Measurements from ENCODE around the gene MAF.

MAF gene

GRCh38 chr16:79589601-79590102 is 10.9 kb downstream of the MAF start:
- no peak for DNase-seq (ENCODE audit: low read depth, low spot score)

- DNase-seq (ENCODE audit: low read depth, low spot score) = no peak
These were observed 12.6 kb downstream of the MAF start for GRCh38 chr16:79587897-79588296.

GRCh38 chr16:79587296-79587695 is 13.2 kb downstream of the MAF start:
- no peak for DNase-seq (ENCODE audit: low read depth, low spot score)

GRCh38 chr16:79582789-79583188 is 17.7 kb downstream of the MAF start:
- no peak for DNase-seq (ENCODE audit: low read depth, low spot score)

- DNase-seq (ENCODE audit: low read depth, low spot score) = no peak
These were observed 19.9 kb downstream of the MAF start for GRCh38 chr16:79580453-79581191.

GRCh38 chr16:79576602-79577001 is 23.9 kb downstream of the MAF start:
- DNase-seq (ENCODE audit: low read depth, low spot score) = no peak

GRCh38 chr16:79573884-79574283 is 26.7 kb downstream of the MAF start:
- DNase-seq (ENCODE audit: low read depth, low spot score) = no peak

- no peak for DNase-seq (ENCODE audit: low read depth, low spot score)
These were observed 27.5 kb downstream of the MAF start for GRCh38 chr16:79573071-79573470.

GRCh38 chr16:79571903-79572535 is 28.5 kb downstream of the MAF start:
- no peak for DNase-seq (ENCODE audit: low read depth, low spot score)

GRCh38 chr16:79571065-79571902 is 29.3 kb downstream of the MAF start:
- no peak for DNase-seq (ENCODE audit: low read depth, low spot score)

- no peak for DNase-seq (ENCODE audit: low read depth, low spot score)
These were observed 35.8 kb downstream of the MAF start for GRCh38 chr16:79564671-79565107.

GRCh38 chr16:79563921-79564320 is 36.6 kb downstream of the MAF start:
- DNase-seq (ENCODE audit: low read depth, low spot score) = no peak

GRCh38 chr16:79562166-79562823 is 38.2 kb downstream of the MAF start:
- DNase-seq (ENCODE audit: low read depth, low spot score) = no peak

GRCh38 chr16:79561729-79562128 is 38.8 kb downstream of the MAF start:
- no peak for DNase-seq (ENCODE audit: low read depth, low spot score)

- no peak for DNase-seq (ENCODE audit: low read depth, low spot score)
These were observed 39.6 kb downstream of the MAF start for GRCh38 chr16:79560923-79561322.

- DNase-seq (ENCODE audit: low read depth, low spot score) = no peak
These were observed 40.2 kb downstream of the MAF start for GRCh38 chr16:79560318-79560717.

GRCh38 chr16:79559532-79559931 is 41.0 kb downstream of the MAF start:
- no peak for DNase-seq (ENCODE audit: low read depth, low spot score)

GRCh38 chr16:79557421-79557820 is 43.1 kb downstream of the MAF start:
- DNase-seq (ENCODE audit: low read depth, low spot score) = no peak

- DNase-seq (ENCODE audit: low read depth, low spot score) = no peak
These were observed 45.6 kb downstream of the MAF start for GRCh38 chr16:79554912-79555311.

- DNase-seq (ENCODE audit: low read depth, low spot score) = no peak
These were observed 50.2 kb downstream of the MAF start for GRCh38 chr16:79550373-79550772.

GRCh38 chr16:79547085-79547484 is 53.5 kb downstream of the MAF start:
- no peak for DNase-seq (ENCODE audit: low read depth, low spot score)
